Ectodermal cell (in vitro differentiated cells): ENCODE measurements around the gene FMO2.

Experiments
- H3K27ac ChIP-seq: 2 replicates; pipeline ENCODE4 v1.7.0; 2013; ENCODE audit warnings: mild to moderate bottlenecking, low read depth, low read length; ENCODE audit not compliant: insufficient read depth, poor library complexity, severe bottlenecking
- H3K27me3 ChIP-seq: 2 replicates; pipeline ENCODE4 v1.7.0; 2013; ENCODE audit warnings: mild to moderate bottlenecking, low read length; ENCODE audit not compliant: insufficient read depth, control insufficient read depth, poor library complexity, severe bottlenecking
- H3K36me3 ChIP-seq: one replicate; pipeline ENCODE4 v1.7.0; 2013; ENCODE audit warnings: low read length; ENCODE audit not compliant: control insufficient read depth, insufficient read depth
- H3K4me1 ChIP-seq: one replicate; pipeline ENCODE4 v1.7.0; 2013; ENCODE audit warnings: low read length; ENCODE audit not compliant: control insufficient read depth, insufficient read depth
- H3K4me3 ChIP-seq: 2 replicates; pipeline ENCODE4 v1.7.0; 2013; ENCODE audit warnings: low read depth, low read length, control low read depth; ENCODE audit not compliant: insufficient read depth
- H3K9me3 ChIP-seq: 2 replicates; pipeline ENCODE4 v1.7.0; 2013; ENCODE audit warnings: mild to moderate bottlenecking, low read length, moderate library complexity; ENCODE audit not compliant: control insufficient read depth
- WGBS, 2 experiments: methylation state at CpG; one replicate each; pipeline ENCODE4 v1.1.7; 2013; ENCODE audit warnings: missing lambda C conversion rate in 2 of 2; 5-methylcytosine and 5-hydroxymethylcytosine counted together

FMO2 gene

GRCh38 chr1:171198081-171198480 is 13.0 kb downstream of the FMO2 start:
- H3K9me3 ChIP-seq, result no peaks in the 10 kb centered on the region
- H3K27ac ChIP-seq, result no peak overlapping the region
- H3K4me1 ChIP-seq, result no peaks in the 10 kb centered on the region
- no peak overlapping the region for H3K4me3 ChIP-seq
- 96 to 97% methylated on average over 2 to 3 of the region's 3 CpGs for WGBS, 2 experiments
- H3K36me3 ChIP-seq, result no peaks in the 10 kb centered on the region
- H3K27me3 ChIP-seq, result no peaks in the 10 kb centered on the region

GRCh38 chr1:171204296-171204695 is 19.2 kb downstream of the FMO2 start:
- WGBS, 2 experiments, result 93 to 94% methylated on average over 4 to 5 of the region's 5 CpGs
- H3K27ac ChIP-seq, result no peak overlapping the region
- H3K36me3 ChIP-seq, result no peaks in the 10 kb centered on the region
- no peak overlapping the region for H3K4me3 ChIP-seq
- H3K4me1 ChIP-seq, result peaks cover 9% of the 10 kb centered on the region
- no peaks in the 10 kb centered on the region for H3K9me3 ChIP-seq
- H3K27me3 ChIP-seq, result no peaks in the 10 kb centered on the region

- H3K9me3 ChIP-seq, result no peaks in the 10 kb centered on the region
- no peaks in the 10 kb centered on the region for H3K36me3 ChIP-seq
- no peak overlapping the region for H3K4me3 ChIP-seq
- H3K4me1 ChIP-seq, result peaks cover 25% of the 10 kb centered on the region
- H3K27ac ChIP-seq, result no peak overlapping the region
- no peaks in the 10 kb centered on the region for H3K27me3 ChIP-seq
- WGBS, 2 experiments, result 91% methylated on average over 3 of the region's 3 CpGs
These were observed 21.3 kb downstream of the FMO2 start for GRCh38 chr1:171206204-171206977.

GRCh38 chr1:171206978-171207355 is 21.9 kb downstream of the FMO2 start:
- Histone ChIP-seq H3K27me3 (no peaks in the 10 kb centered on the region), H3K27ac (no peak overlapping the region), H3K9me3 (no peaks in the 10 kb centered on the region), H3K4me1 (peaks cover 29% of the 10 kb centered on the region), H3K36me3 (no peaks in the 10 kb centered on the region), H3K4me3 (no peak overlapping the region)
- 89 to 100% methylated on average over 1 of the region's 1 CpG for WGBS, 2 experiments

- no peak overlapping the region for H3K27ac ChIP-seq
- WGBS, 2 experiments, result 92 to 100% methylated on average over 1 to 2 of the region's 2 CpGs
- no peaks in the 10 kb centered on the region for H3K27me3 ChIP-seq
- H3K9me3 ChIP-seq, result no peaks in the 10 kb centered on the region
- peaks cover 32% of the 10 kb centered on the region for H3K4me1 ChIP-seq
- H3K4me3 ChIP-seq, result no peak overlapping the region
- H3K36me3 ChIP-seq, result no peaks in the 10 kb centered on the region
These were observed 22.3 kb downstream of the FMO2 start for GRCh38 chr1:171207377-171207776.

- Histone ChIP-seq H3K27me3 (no peaks in the 10 kb centered on the region), H3K4me3 (no peak overlapping the region), H3K36me3 (no peaks in the 10 kb centered on the region), H3K27ac (peak overlapping the region; percentile 41), H3K9me3 (no peaks in the 10 kb centered on the region), H3K4me1 (peaks cover 37% of the 10 kb centered on the region)
- 0% methylated on average over 1 of the region's 1 CpG; no CpG with 5 or more reads in 1 of the 2 experiments for WGBS, 2 experiments
These were observed 25.3 kb downstream of the FMO2 start for GRCh38 chr1:171210355-171210754.

GRCh38 chr1:171212607-171213351 is 27.7 kb downstream of the FMO2 start:
- H3K4me1 ChIP-seq, result peaks cover 37% of the 10 kb centered on the region
- no peaks in the 10 kb centered on the region for H3K9me3 ChIP-seq
- WGBS, 2 experiments, result 67 to 71% methylated on average over 3 of the region's 3 CpGs
- H3K27me3 ChIP-seq, result no peaks in the 10 kb centered on the region
- peak overlapping the region; percentile 42 for H3K27ac ChIP-seq
- no peaks in the 10 kb centered on the region for H3K36me3 ChIP-seq
- H3K4me3 ChIP-seq, result no peak overlapping the region

- H3K4me3 ChIP-seq, result no peak overlapping the region
- no peaks in the 10 kb centered on the region for H3K9me3 ChIP-seq
- no peaks in the 10 kb centered on the region for H3K36me3 ChIP-seq
- 90 to 92% methylated on average over 12 of the region's 12 CpGs for WGBS, 2 experiments
- peaks cover 33% of the 10 kb centered on the region for H3K4me1 ChIP-seq
- no peak overlapping the region for H3K27ac ChIP-seq
- no peaks in the 10 kb centered on the region for H3K27me3 ChIP-seq
These were observed 28.7 kb downstream of the FMO2 start for GRCh38 chr1:171213559-171214454.

- Histone ChIP-seq H3K27ac (no peak overlapping the region), H3K4me3 (no peak overlapping the region), H3K4me1 (peaks cover 14% of the 10 kb centered on the region), H3K36me3 (no peaks in the 10 kb centered on the region), H3K27me3 (no peaks in the 10 kb centered on the region), H3K9me3 (no peaks in the 10 kb centered on the region)
- 95 to 96% methylated on average over 9 of the region's 9 CpGs for WGBS, 2 experiments
These were observed 32.8 kb downstream of the FMO2 start for GRCh38 chr1:171217658-171218443.
